ENCODE measurements around the gene GGT1.
"Not testable (repeated sequence)": the region's sequence is repeated elsewhere in the genome, so short reads cannot be mapped to it uniquely, and the experiment has no call there.

Gene GGT1

GRCh38 chr22:24599958-24600715, 2.9 kb upstream of the GGT1 start:
- not testable (repeated sequence) for DNase-seq (ENCODE audit: low read depth in 2 of 2)

GRCh38 chr22:24601217-24602104, 1.5 kb upstream of the GGT1 start:
- no peak for DNase-seq (ENCODE audit: low read depth in 2 of 2)

GRCh38 chr22:24602105-24602749, 766 bp upstream of the GGT1 start:
- DNase-seq (ENCODE audit: low read depth in 2 of 2) = not testable (repeated sequence)

GRCh38 chr22:24603770-24604629, 1.0 kb downstream of the GGT1 start:
- DNase-seq (ENCODE audit: low read depth in 2 of 2) = not testable (repeated sequence)

- not testable (repeated sequence) for DNase-seq (ENCODE audit: low read depth in 2 of 2)
These were observed 3.3 kb downstream of the GGT1 start for GRCh38 chr22:24606340-24606739.

GRCh38 chr22:24607429-24607983, 4.5 kb downstream of the GGT1 start:
- peak in 1 of 2 donors; percentile 42 for DNase-seq (ENCODE audit: low read depth in 2 of 2)

- not testable (repeated sequence) for DNase-seq (ENCODE audit: low read depth in 2 of 2)
These were observed 5.3 kb downstream of the GGT1 start for GRCh38 chr22:24608327-24608726.

GRCh38 chr22:24609888-24610287, 6.9 kb downstream of the GGT1 start:
- not testable (repeated sequence) for DNase-seq (ENCODE audit: low read depth in 2 of 2)

GRCh38 chr22:24614794-24615193, 11.8 kb downstream of the GGT1 start:
- not testable (repeated sequence) for DNase-seq (ENCODE audit: low read depth in 2 of 2)

- DNase-seq (ENCODE audit: low read depth in 2 of 2) = not testable (repeated sequence)
These were observed 18.3 kb downstream of the GGT1 start for GRCh38 chr22:24621244-24621643.

- not testable (repeated sequence) for DNase-seq (ENCODE audit: low read depth in 2 of 2)
These were observed 19.6 kb downstream of the GGT1 start for GRCh38 chr22:24622596-24622995.

- not testable (repeated sequence) for DNase-seq (ENCODE audit: low read depth in 2 of 2)
These were observed 24.9 kb downstream of the GGT1 start for GRCh38 chr22:24627911-24628310.

- not testable (repeated sequence) for DNase-seq (ENCODE audit: low read depth in 2 of 2)
These were observed 26.1 kb downstream of the GGT1 start for GRCh38 chr22:24629069-24629468.

GRCh38 chr22:24630812-24631427, 27.9 kb downstream of the GGT1 start:
- not testable (repeated sequence) for DNase-seq (ENCODE audit: low read depth in 2 of 2)

GRCh38 chr22:24631430-24632122, 28.6 kb downstream of the GGT1 start:
- DNase-seq (ENCODE audit: low read depth in 2 of 2) = not testable (repeated sequence)

- DNase-seq (ENCODE audit: low read depth in 2 of 2) = not testable (repeated sequence)
These were observed 29.6 kb downstream of the GGT1 start for GRCh38 chr22:24632642-24633041.

GRCh38 chr22:24633231-24634023, 30.4 kb downstream of the GGT1 start:
- DNase-seq (ENCODE audit: low read depth in 2 of 2) = not testable (repeated sequence)

- not testable (repeated sequence) for DNase-seq (ENCODE audit: low read depth in 2 of 2)
These were observed 31.9 kb downstream of the GGT1 start for GRCh38 chr22:24634776-24635389.

Data from stimulated activated CD8-positive, alpha-beta memory T cell treated with anti-CD3 and anti-CD28 coated beads, Interleukin-2, amount 100 ng/mL, for 48 hours (primary cell).